ENCODE measurements around the gene ZNF322. TPM values are rescaled to one million over a fixed set of nuclear protein-coding genes. Genes with fewer than 3 reads are reported as not detected.
"Not testable (repeated sequence)": the region's sequence is repeated elsewhere in the genome, so short reads cannot be mapped to it uniquely, and the experiment has no call there.

The ZNF322 gene
- total and polyA plus RNA-seq, 10 donors: 6.1 to 25.9 (median 20.3) TPM

DNA sequence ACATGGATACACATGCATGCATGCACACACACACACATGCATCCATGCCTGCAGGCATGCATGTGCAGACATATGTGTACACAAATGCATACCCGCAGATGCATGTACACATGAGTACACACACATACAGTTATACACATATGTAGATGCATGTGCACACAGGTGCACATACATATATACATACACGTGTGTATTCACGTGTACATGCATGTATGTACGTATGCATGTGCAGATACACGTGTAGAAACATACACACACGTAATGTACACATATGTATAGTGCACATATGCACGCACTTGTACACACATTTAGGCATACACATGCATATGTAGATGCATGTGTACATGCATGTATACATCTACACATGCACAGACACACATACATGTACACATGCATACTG is 11.0 kb upstream of the ZNF322 start:
- DNase-seq; H3K9me3 ChIP-seq; H3K4me1 ChIP-seq; intact Hi-C loops (cut with DNase I; ENCODE audit: low total_unique reads); H3K4me3 ChIP-seq; H3K27ac ChIP-seq; H3K36me3 ChIP-seq: not testable (repeated sequence)
- WGBS, 5 donors: 70 to 86% (median 82%) methylated on average over 6 to 7 of the region's 7 CpGs
- H3K27me3 ChIP-seq (replicated peaks in 1 of 7): peaks cover 0 to 13% (median 8%) of the 10 kb centered on the region in 7 donors

DNA sequence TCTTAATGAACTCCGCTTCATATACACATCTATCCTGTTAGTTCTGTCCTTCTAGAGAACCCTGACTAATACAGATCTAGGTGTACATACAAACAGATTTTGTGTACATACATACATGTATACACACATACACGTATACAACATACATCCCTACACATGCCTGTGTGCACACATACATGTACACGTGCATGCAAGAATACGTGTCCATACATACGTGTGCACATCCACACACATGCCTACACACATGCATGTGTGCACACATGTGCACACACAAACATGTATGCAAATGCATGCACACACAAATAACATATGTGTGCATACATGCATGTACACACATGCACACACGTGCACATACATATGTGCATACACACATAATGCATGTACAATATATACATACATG is 10.5 kb upstream of the ZNF322 start:
- DNase-seq; intact Hi-C loops (cut with DNase I; ENCODE audit: low total_unique reads); H3K36me3 ChIP-seq; H3K9me3 ChIP-seq; H3K4me1 ChIP-seq; H3K27ac ChIP-seq; H3K4me3 ChIP-seq: not testable (repeated sequence)
- 85 to 94% (median 88%) methylated on average over 6 of the region's 6 CpGs for WGBS, 5 donors
- peaks cover 0 to 19% (median 8%) of the 10 kb centered on the region in 7 donors for H3K27me3 ChIP-seq (replicated peaks in 1 of 7)

DNA sequence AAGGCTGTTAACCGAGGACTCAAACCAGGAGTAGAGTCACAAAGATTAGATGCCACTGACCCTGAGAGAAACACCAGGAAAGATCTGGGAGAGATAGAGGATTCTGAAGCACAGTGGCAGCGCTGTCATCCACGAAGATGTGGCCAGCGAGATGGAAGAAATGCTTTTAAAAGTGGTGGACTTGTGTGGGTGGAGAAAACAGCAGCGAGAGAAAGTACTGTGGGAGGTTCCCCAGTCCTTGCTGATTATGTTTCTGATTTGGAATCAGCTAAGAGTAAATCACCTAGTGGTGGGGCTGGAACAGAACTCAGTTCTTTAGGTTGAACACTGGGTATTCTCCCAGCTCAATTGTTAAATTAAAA is 435 bp upstream of the ZNF322 start:
- Histone ChIP-seq H3K9me3 (no peaks in the 10 kb centered on the region), H3K27me3 (replicated peaks in 1 of 7) (peaks cover 0 to 24% (median 8%) of the 10 kb centered on the region in 7 donors), H3K27ac (peak overlapping the region; percentile 76 to 88 (median 86)), H3K36me3 (peaks cover 0 to 32% (median 8%) of the 10 kb centered on the region in 6 donors), H3K4me1 (peaks cover 8 to 50% (median 31%) of the 10 kb centered on the region in 6 donors), H3K4me3 (peak overlapping the region; percentile 64 to 90 (median 72))
- TF ChIP-seq POLR2AphosphoS5 (IDR thresholded peaks at IDR 0.05): no peak
- TF ChIP-seq, protein P1, sequence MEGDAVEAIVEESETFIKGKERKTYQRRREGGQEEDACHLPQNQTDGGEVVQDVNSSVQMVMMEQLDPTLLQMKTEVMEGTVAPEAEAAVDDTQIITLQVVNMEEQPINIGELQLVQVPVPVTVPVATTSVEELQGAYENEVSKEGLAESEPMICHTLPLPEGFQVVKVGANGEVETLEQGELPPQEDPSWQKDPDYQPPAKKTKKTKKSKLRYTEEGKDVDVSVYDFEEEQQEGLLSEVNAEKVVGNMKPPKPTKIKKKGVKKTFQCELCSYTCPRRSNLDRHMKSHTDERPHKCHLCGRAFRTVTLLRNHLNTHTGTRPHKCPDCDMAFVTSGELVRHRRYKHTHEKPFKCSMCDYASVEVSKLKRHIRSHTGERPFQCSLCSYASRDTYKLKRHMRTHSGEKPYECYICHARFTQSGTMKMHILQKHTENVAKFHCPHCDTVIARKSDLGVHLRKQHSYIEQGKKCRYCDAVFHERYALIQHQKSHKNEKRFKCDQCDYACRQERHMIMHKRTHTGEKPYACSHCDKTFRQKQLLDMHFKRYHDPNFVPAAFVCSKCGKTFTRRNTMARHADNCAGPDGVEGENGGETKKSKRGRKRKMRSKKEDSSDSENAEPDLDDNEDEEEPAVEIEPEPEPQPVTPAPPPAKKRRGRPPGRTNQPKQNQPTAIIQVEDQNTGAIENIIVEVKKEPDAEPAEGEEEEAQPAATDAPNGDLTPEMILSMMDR (IDR thresholded peaks at IDR 0.05 in 8 of 11, conservative IDR thresholded peaks at IDR 0.05 in 3 of 11): peak in 1 of 11 experiments; percentile 11
- intact Hi-C loops (cut with DNase I; ENCODE audit: low total_unique reads): no loop called here
- DNase-seq: no peak
- WGBS, 5 donors: 0 to 1% (median 1%) methylated on average over 5 of the region's 5 CpGs

DNA sequence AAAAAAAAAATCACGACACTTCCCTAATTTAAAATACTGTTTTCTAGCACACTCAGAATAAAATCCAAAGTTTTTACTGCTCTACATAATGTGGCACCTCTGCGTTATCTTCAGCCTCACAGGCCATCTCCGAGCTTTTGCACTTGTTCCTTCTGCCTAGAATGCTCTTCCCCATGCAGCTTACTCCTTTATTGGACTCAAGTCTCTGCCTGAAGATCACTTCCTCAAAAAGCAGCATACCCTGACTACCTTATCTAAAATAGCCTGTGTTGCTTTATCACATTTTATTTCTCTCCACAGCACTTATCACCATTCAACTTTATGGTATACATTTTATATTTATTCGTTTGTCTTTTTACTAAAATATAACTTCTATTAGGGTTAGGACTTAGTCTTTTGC is 2.3 kb downstream of the ZNF322 start:
- H3K27me3 ChIP-seq (replicated peaks in 1 of 7): no peaks in the 10 kb centered on the region
- no peak for DNase-seq
- peaks cover 8 to 50% (median 31%) of the 10 kb centered on the region in 6 donors for H3K4me1 ChIP-seq
- H3K36me3 ChIP-seq: peaks cover 0 to 59% (median 23%) of the 10 kb centered on the region in 6 donors
- TF ChIP-seq, protein P1 (IDR thresholded peaks at IDR 0.05 in 8 of 11, conservative IDR thresholded peaks at IDR 0.05 in 3 of 11): no peak
- TF ChIP-seq POLR2A (IDR thresholded peaks at IDR 0.05) (no peak), POLR2AphosphoS5 (IDR thresholded peaks at IDR 0.05) (no peak)
- H3K4me3 ChIP-seq: no peak overlapping the region
- 83 to 96% (median 92%) methylated on average over 4 of the region's 4 CpGs for WGBS, 5 donors
- H3K9me3 ChIP-seq: no peaks in the 10 kb centered on the region
- intact Hi-C loops (cut with DNase I; ENCODE audit: low total_unique reads): no loop called here
- no peak overlapping the region for H3K27ac ChIP-seq

- Histone ChIP-seq H3K4me1 (peaks cover 3 to 29% (median 16%) of the 10 kb centered on the region in 6 donors), H3K4me3 (no peak overlapping the region), H3K27ac (no peak overlapping the region), H3K9me3 (peaks cover 5 to 28% (median 23%) of the 10 kb centered on the region in 8 donors), H3K36me3 (peaks cover 0 to 96% (median 28%) of the 10 kb centered on the region in 6 donors), H3K27me3 (replicated peaks in 1 of 7) (no peaks in the 10 kb centered on the region)
- intact Hi-C loops (cut with DNase I; ENCODE audit: low total_unique reads): no loop called here
- TF ChIP-seq, protein P1 (IDR thresholded peaks at IDR 0.05 in 8 of 11, conservative IDR thresholded peaks at IDR 0.05 in 3 of 11): no peak
- TF ChIP-seq POLR2A (IDR thresholded peaks at IDR 0.05): no peak
- TF ChIP-seq POLR2AphosphoS5 (IDR thresholded peaks at IDR 0.05): no peak
- 93 to 97% (median 96%) methylated on average over 5 of the region's 5 CpGs for WGBS, 5 donors
- DNase-seq: no peak
Observed at GRCh38 chr6:26653007-26653406, 6.5 kb downstream of the ZNF322 start.
